GM12878 (cell line): ENCODE measurements around the gene ARL15.

Experiments
- TAF1 ChIP-seq: IDR thresholded peaks from 2 replicates; pipeline ENCODE4 v1.6.1; 2011; ENCODE audit warnings: mild to moderate bottlenecking, low read depth, low read length, borderline replicate concordance
- YY1 ChIP-seq: IDR thresholded peaks from 2 replicates; pipeline ENCODE4 v1.6.1; 2011; ENCODE audit warnings: low read depth, mild to moderate bottlenecking, low read length

DNA sequence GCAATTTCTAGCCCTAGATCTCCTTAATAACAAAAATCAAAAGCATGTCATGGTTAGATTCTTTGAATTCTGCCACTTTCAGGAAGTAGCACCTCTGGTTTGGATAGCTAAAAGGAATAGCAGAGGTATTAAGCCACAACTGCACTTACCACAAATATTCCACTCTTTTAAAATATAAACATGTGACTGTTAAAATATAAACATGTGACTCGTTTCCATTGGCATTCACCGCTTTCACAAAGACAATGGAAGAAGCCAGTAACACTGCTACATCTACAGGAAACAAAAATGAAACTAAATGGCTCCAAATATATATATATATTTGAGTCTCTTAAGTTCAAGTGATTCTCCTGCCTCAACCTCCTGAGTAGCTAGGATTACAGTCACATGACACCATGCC lies 222.9 kb downstream of the ARL15 start:
- no peak for TF ChIP-seq TAF1
- TF ChIP-seq YY1: no peak
